Measurements from ENCODE around the gene FBXO27. TPM values are rescaled to one million over a fixed set of nuclear protein-coding genes. Genes with fewer than 3 reads are reported as not detected.

Gene FBXO27
- total RNA-seq, 4 donors from 2014 or later, result 0.83 to 14.1 (median 7.6) TPM

DNA sequence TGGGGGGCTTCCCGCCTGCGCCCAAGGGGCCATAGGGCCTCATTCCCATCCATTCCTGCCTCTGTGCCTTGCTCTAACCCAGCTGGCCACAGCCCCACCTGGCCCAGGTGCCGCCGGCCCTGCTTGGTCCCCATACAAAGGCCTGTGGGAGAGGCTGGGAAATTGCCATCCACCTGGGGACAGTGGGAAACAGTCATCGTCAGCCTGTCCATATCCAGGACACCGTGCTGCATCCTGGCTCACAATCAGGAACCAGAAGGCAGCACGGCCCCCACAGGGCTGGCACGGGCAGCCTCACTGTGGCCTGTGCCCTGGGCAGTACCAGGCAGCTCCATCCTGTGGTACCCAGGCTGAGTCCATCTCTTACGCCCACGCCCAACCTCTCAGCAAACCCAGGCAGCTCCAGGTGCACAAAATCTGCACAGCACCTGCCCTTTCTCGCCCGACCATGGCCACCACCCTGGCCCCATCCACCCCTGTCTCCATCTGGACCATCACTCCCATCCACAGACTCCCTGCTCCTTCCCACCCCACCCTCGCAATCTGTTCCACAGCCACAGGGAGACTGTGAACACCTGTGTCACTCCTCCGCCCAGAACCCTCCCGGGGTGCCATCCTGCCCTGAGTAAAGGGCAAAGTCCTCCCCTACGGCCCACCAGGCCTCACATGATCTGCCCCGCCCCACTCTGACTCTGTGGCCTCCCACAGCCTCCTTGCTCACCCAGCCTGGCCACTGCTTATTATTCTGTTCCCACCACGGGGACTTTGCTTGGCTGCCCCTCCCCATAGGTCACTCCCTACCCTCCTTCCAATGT, 21.1 kb upstream of the FBXO27 start:
- Histone ChIP-seq H3K27me3 (no peaks in the 10 kb centered on the region), H3K36me3 (no peaks in the 10 kb centered on the region), H3K4me3 (no peak overlapping the region), H3K27ac (replicated peaks in 1 of 4) (no peak overlapping the region), H3K9me3 (peaks cover 0 to 5% (median 0%) of the 10 kb centered on the region in 4 donors), H3K4me1 (no peaks in the 10 kb centered on the region)
- 91% methylated on average over 16 of the region's 18 CpGs for WGBS
- intact Hi-C loops (cut with DNase I), result no loop called here
- no peak for TF ChIP-seq POLR2A (IDR thresholded peaks at IDR 0.05; ENCODE audit: low read depth)
- no peak for TF ChIP-seq POLR2AphosphoS5 (IDR thresholded peaks at IDR 0.05)
- no peak for TF ChIP-seq EP300 (IDR thresholded peaks at IDR 0.05)
- TF ChIP-seq, protein P1, sequence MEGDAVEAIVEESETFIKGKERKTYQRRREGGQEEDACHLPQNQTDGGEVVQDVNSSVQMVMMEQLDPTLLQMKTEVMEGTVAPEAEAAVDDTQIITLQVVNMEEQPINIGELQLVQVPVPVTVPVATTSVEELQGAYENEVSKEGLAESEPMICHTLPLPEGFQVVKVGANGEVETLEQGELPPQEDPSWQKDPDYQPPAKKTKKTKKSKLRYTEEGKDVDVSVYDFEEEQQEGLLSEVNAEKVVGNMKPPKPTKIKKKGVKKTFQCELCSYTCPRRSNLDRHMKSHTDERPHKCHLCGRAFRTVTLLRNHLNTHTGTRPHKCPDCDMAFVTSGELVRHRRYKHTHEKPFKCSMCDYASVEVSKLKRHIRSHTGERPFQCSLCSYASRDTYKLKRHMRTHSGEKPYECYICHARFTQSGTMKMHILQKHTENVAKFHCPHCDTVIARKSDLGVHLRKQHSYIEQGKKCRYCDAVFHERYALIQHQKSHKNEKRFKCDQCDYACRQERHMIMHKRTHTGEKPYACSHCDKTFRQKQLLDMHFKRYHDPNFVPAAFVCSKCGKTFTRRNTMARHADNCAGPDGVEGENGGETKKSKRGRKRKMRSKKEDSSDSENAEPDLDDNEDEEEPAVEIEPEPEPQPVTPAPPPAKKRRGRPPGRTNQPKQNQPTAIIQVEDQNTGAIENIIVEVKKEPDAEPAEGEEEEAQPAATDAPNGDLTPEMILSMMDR (IDR thresholded peaks at IDR 0.05), result no peak
- DNase-seq (ENCODE audit: extremely low spot score), result no peak

DNA sequence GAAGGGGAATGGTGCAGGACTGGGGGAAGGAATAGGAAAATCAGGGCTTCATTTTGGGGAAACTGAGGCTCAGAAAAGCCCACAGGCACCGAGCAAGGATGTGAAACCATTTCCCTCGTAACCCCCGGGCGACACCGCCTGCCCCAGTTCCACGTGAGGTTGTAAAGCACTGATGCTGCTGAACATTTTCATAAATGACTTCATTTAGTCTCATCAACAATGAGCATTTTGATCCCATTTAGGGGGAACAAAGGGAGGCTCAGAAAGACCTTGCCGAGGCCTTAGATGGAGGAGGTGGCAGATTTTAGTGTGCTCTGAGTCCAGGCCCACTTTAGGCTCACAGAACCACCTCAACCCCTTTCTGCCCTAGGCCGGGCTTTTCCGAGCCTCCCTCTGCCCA, 20.5 kb upstream of the FBXO27 start:
- Histone ChIP-seq H3K27ac (replicated peaks in 1 of 4) (no peak overlapping the region), H3K27me3 (no peaks in the 10 kb centered on the region), H3K4me1 (no peaks in the 10 kb centered on the region), H3K4me3 (no peak overlapping the region), H3K36me3 (no peaks in the 10 kb centered on the region), H3K9me3 (peaks cover 0 to 5% (median 0%) of the 10 kb centered on the region in 4 donors)
- no peak for TF ChIP-seq POLR2A (IDR thresholded peaks at IDR 0.05; ENCODE audit: low read depth)
- no peak for TF ChIP-seq POLR2AphosphoS5 (IDR thresholded peaks at IDR 0.05)
- TF ChIP-seq EP300 (IDR thresholded peaks at IDR 0.05), result no peak
- TF ChIP-seq, protein P1 (IDR thresholded peaks at IDR 0.05), result no peak
- DNase-seq (ENCODE audit: extremely low spot score), result no peak
- 84% methylated on average over 9 of the region's 9 CpGs for WGBS
- intact Hi-C loops (cut with DNase I), result no loop called here

DNA sequence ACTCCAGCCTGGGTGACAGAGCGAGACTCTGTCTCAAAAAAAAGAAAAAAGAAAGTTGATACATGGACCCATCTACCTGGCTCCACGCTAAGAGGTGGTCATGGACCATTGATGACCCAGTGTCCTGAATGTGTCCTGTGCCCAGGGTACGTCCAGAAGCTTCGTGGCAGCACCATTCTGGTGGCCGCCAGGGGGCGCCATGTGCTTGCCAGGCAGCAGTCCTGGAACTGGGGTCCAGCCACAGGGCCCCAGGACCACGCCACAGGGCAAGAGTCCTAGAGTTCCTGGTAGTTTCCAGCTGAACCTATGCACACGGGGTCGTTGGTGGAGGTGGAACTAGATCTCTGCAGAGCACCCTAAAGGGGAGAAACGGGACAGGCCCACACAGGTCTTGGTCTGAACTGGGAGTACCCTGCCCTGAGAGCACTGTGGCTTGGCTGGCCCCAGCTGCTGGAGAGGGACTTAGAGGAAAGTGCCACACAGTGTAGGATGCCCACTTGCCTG, 19.9 kb upstream of the FBXO27 start:
- no peaks in the 10 kb centered on the region for H3K4me1 ChIP-seq
- 29% methylated on average over 6 of the region's 10 CpGs for WGBS
- DNase-seq (ENCODE audit: extremely low spot score), result no peak

DNA sequence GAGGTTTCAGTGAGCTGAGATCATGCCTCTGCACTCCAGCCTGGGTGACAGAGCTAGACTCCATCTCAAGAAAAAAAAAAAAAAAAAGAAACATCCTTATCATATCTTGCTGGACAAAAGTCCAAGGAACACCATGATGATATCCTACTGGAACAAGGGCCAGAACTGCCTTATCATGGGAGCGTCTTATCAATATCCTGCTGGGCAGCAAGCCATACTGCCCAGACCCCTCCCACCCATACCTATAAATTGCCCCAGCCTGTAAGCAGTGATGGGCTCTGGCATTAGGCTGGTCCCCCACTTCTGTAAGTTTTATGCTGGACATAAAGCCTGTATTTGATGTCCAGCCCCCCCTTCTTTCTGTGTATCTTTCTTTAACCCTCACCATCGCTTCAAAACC, 14.7 kb upstream of the FBXO27 start:
- Histone ChIP-seq H3K27ac (replicated peaks in 1 of 4) (no peak overlapping the region), H3K4me1 (no peaks in the 10 kb centered on the region), H3K4me3 (no peak overlapping the region), H3K36me3 (no peaks in the 10 kb centered on the region), H3K27me3 (peaks cover 0 to 3% (median 0%) of the 10 kb centered on the region in 4 donors), H3K9me3 (no peaks in the 10 kb centered on the region)
- DNase-seq (ENCODE audit: extremely low spot score), result no peak
- intact Hi-C loops (cut with DNase I), result no loop called here
- WGBS, result 73% methylated on average over 2 of the region's 2 CpGs
- no peak for TF ChIP-seq EP300 (IDR thresholded peaks at IDR 0.05)

More for the DNA sequence above, 19.9 kb upstream of the FBXO27 start:
- no peaks in the 10 kb centered on the region for H3K36me3 ChIP-seq
- peaks cover 0 to under 1% (median 0%) of the 10 kb centered on the region in 4 donors for H3K27me3 ChIP-seq
- no peak overlapping the region for H3K4me3 ChIP-seq
- no peak overlapping the region for H3K27ac ChIP-seq (replicated peaks in 1 of 4)
- intact Hi-C loops (cut with DNase I), result no loop called here
- TF ChIP-seq POLR2A (IDR thresholded peaks at IDR 0.05; ENCODE audit: low read depth), result no peak
- TF ChIP-seq, protein P1 (IDR thresholded peaks at IDR 0.05), result peak; percentile 47 to 71 (median 50)
- peaks cover 0 to 5% (median 0%) of the 10 kb centered on the region in 4 donors for H3K9me3 ChIP-seq

DNA sequence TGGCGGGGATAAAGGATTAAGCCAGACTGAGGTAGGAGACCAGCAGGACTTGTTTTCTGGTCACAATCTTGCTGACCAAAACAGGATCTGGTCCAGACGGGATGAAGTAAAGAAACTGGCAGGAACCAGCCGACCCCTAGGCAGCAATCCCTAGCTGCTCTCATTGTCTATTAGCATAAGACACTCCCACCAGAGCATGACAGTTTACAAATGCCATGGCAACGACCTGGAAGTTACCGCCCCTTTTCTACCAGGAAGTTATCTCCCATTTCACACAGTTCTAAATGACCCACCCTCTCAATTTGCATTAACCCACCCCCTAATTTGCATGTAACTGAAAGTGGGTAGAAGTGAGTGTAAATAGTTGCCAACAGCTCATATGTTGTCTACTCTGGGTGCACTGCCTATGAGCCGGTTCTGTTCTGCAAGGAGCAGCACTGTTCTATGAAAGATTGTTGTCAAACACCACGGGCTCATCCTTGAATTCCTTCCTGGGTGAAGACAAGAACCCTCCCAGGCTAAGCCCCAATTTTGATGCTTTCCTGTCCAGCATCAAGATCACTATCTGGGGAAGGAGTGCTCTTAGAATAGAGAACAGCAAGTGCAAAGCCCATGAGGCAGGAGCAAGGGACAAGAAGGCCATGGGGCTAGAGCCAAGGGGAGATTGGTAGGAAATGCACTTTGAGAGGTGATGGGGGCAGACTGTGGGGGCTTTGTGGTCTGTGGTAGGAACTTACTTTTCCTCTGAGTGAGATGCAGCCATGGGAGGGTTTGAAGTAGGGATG, 13.9 kb upstream of the FBXO27 start:
- no peaks in the 10 kb centered on the region for H3K4me1 ChIP-seq
- TF ChIP-seq POLR2A (IDR thresholded peaks at IDR 0.05; ENCODE audit: low read depth) (no peak), EP300 (IDR thresholded peaks at IDR 0.05) (no peak), POLR2AphosphoS5 (IDR thresholded peaks at IDR 0.05) (no peak)
- TF ChIP-seq, protein P1 (IDR thresholded peaks at IDR 0.05), result no peak
- intact Hi-C loops (cut with DNase I), result no loop called here
- H3K4me3 ChIP-seq, result no peak overlapping the region
- DNase-seq (ENCODE audit: extremely low spot score), result no peak
- H3K27me3 ChIP-seq, result peaks cover 0 to 3% (median 0%) of the 10 kb centered on the region in 4 donors
- 80% methylated on average over 7 of the region's 7 CpGs for WGBS
- no peaks in the 10 kb centered on the region for H3K36me3 ChIP-seq
- H3K27ac ChIP-seq (replicated peaks in 1 of 4), result no peak overlapping the region
- no peaks in the 10 kb centered on the region for H3K9me3 ChIP-seq
